HEK293T (cell line): ENCODE data around the gene OST4.

ENCODE experiments used
- BHLHE40 ChIP-seq: fragments of 450-650 bp; IDR thresholded peaks from 2 replicates; pipeline ENCODE4 v1.6.1; 2016; ENCODE audit warnings: mild to moderate bottlenecking, moderate library complexity, borderline replicate concordance
- CTBP1 ChIP-seq: fragments of 450-650 bp; IDR thresholded peaks from 2 replicates; pipeline ENCODE4 v1.6.1; 2016; ENCODE audit warnings: borderline replicate concordance
- FOXA1 ChIP-seq: fragments of 450-650 bp; IDR thresholded peaks from 2 replicates; pipeline ENCODE4 v1.6.1; 2016; ENCODE audit warnings: mild to moderate bottlenecking
- FOXK2 ChIP-seq: fragments of 450-650 bp; IDR thresholded peaks from 2 replicates; pipeline ENCODE4 v1.6.1; 2016; ENCODE audit warnings: mild to moderate bottlenecking
- FOXM1 ChIP-seq: fragments of 450-650 bp; IDR thresholded peaks from 2 replicates; pipeline ENCODE4 v1.6.1; 2017; ENCODE audit warnings: mild to moderate bottlenecking, borderline replicate concordance
- LEF1 ChIP-seq: fragments of 450-650 bp; IDR thresholded peaks from 2 replicates; pipeline ENCODE4 v1.6.1; 2017; ENCODE audit warnings: mild to moderate bottlenecking, borderline replicate concordance
- SP1 ChIP-seq: fragments of 450-650 bp; IDR thresholded peaks from 2 replicates; pipeline ENCODE4 v1.6.1; 2017
- TARDBP ChIP-seq: fragments of 450-650 bp; IDR thresholded peaks from 2 replicates; pipeline ENCODE4 v1.6.1; 2016
- TF ChIP-seq, protein P1 (sequence below): fragments of 450-650 bp; IDR thresholded peaks from 2 replicates; pipeline ENCODE4 v1.6.1; 2016

DNA sequence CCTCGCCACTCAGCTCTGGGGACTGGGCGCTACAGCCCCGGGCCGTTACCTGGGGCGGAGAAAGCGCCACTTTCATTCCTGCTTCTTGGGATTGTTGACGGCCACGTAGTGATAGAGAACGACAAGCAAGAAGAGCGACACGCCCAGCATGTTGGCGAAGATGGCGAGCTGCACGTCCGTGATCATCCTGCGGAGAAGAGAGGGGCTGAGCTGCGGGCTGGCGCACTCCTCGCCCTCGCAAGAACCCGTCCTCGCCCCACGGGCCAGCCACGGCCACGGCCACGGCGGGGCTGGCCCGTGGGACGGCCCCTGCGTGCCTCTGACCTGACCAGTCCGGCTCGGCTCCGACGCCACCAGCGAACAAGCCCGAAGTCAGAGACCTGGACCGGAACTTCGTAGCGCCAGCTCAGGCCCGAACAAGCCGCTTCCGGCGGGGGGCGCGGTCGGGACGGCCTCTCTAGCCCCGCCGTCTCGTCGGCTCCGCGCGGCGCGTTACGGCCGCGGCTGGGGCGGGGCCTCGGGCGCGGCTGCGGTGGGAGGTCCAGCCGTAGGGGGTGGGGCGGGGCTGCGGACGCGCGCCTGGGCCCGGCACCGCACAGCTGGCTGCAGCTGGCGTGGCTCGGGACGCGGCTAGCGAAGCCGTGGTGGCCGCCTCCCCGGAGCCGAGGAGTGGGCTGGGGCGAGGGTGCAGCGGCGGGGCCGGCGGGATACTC is at the start of gene OST4:
- TF ChIP-seq FOXM1: no peak
- no peak for TF ChIP-seq LEF1
- no peak for TF ChIP-seq FOXK2
- no peak for TF ChIP-seq CTBP1
- TF ChIP-seq BHLHE40: no peak
- no peak for TF ChIP-seq FOXA1
- TF ChIP-seq SP1: no peak
- no peak for TF ChIP-seq TARDBP
- TF ChIP-seq, protein P1, sequence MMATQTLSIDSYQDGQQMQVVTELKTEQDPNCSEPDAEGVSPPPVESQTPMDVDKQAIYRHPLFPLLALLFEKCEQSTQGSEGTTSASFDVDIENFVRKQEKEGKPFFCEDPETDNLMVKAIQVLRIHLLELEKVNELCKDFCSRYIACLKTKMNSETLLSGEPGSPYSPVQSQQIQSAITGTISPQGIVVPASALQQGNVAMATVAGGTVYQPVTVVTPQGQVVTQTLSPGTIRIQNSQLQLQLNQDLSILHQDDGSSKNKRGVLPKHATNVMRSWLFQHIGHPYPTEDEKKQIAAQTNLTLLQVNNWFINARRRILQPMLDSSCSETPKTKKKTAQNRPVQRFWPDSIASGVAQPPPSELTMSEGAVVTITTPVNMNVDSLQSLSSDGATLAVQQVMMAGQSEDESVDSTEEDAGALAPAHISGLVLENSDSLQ: no peak
